ENCODE data around the gene TBC1D10A.

Gene TBC1D10A

GRCh38 chr22:30318799-30319419 lies 7.8 kb downstream of the TBC1D10A start:
- no peak for DNase-seq

- DNase-seq = no peak
Measured at GRCh38 chr22:30317778-30318177, 9.0 kb downstream of the TBC1D10A start.

- DNase-seq = no peak
Measured at GRCh38 chr22:30315962-30316576, 10.7 kb downstream of the TBC1D10A start.

GRCh38 chr22:30314915-30315314 lies 11.8 kb downstream of the TBC1D10A start:
- DNase-seq = peak; percentile 49

GRCh38 chr22:30313527-30314363 lies 13.0 kb downstream of the TBC1D10A start:
- DNase-seq = no peak

GRCh38 chr22:30312053-30312452 lies 14.7 kb downstream of the TBC1D10A start:
- no peak for DNase-seq

GRCh38 chr22:30310881-30311771 lies 15.6 kb downstream of the TBC1D10A start:
- DNase-seq = no peak

- peak; percentile 61 for DNase-seq
Measured at GRCh38 chr22:30309951-30310741, 16.6 kb downstream of the TBC1D10A start.

- no peak for DNase-seq
Measured at GRCh38 chr22:30308518-30309230, 18.1 kb downstream of the TBC1D10A start.

- no peak for DNase-seq
Measured at GRCh38 chr22:30308093-30308492, 18.6 kb downstream of the TBC1D10A start.

- peak; percentile 41 for DNase-seq
Measured at GRCh38 chr22:30307041-30307574, 19.6 kb downstream of the TBC1D10A start.

- DNase-seq = no peak
Measured at GRCh38 chr22:30306627-30307011, 20.1 kb downstream of the TBC1D10A start.

GRCh38 chr22:30305906-30306626 lies 20.7 kb downstream of the TBC1D10A start:
- peak; percentile 74 for DNase-seq

- DNase-seq = peak; percentile 71
Measured at GRCh38 chr22:30305519-30305905, 21.2 kb downstream of the TBC1D10A start.

- no peak for DNase-seq
Measured at GRCh38 chr22:30304495-30305244, 22.1 kb downstream of the TBC1D10A start.

- no peak for DNase-seq
Measured at GRCh38 chr22:30302810-30303138, 24.0 kb downstream of the TBC1D10A start.

GRCh38 chr22:30301995-30302809 lies 24.5 kb downstream of the TBC1D10A start:
- no peak for DNase-seq

GRCh38 chr22:30299322-30299721 lies 27.4 kb downstream of the TBC1D10A start:
- DNase-seq = no peak

Data from CD4-positive, alpha-beta T cell treated with Interleukin-21 for 1 hour (primary cell).